ENCODE data around the gene MXD4.

Gene MXD4

GRCh38 chr4:2257361-2258081, 4.4 kb downstream of the MXD4 start:
- TF ChIP-seq NFIC (IDR thresholded peaks at IDR 0.05) (no peak), EGR1 (IDR thresholded peaks at IDR 0.05) (no peak), MAX (IDR thresholded peaks at IDR 0.05) (no peak), ZBTB7A (IDR thresholded peaks at IDR 0.05; ENCODE audit: low read depth) (no peak), EP300 (IDR thresholded peaks at IDR 0.05; ENCODE audit: borderline replicate concordance) (no peak), TEAD4 (IDR thresholded peaks at IDR 0.05) (no peak), REST (IDR thresholded peaks at IDR 0.05; ENCODE audit: low read depth) (no peak), CEBPB (IDR thresholded peaks at IDR 0.05) (no peak)

GRCh38 chr4:2256781-2257191, 5.1 kb downstream of the MXD4 start:
- TF ChIP-seq CEBPB (IDR thresholded peaks at IDR 0.05) (no peak), TEAD4 (IDR thresholded peaks at IDR 0.05) (no peak), FOXM1 (IDR thresholded peaks at IDR 0.05; ENCODE audit: borderline replicate concordance, low read depth) (no peak), NFIC (IDR thresholded peaks at IDR 0.05) (no peak), ZBTB7A (IDR thresholded peaks at IDR 0.05; ENCODE audit: low read depth) (no peak), USF1 (IDR thresholded peaks at IDR 0.05) (no peak), MAX (IDR thresholded peaks at IDR 0.05) (no peak), TAF1 (IDR thresholded peaks at IDR 0.05; ENCODE audit: low read depth) (no peak), REST (IDR thresholded peaks at IDR 0.05; ENCODE audit: low read depth) (no peak), RAD21 (IDR thresholded peaks at IDR 0.05; ENCODE audit: low read depth) (no peak), EP300 (IDR thresholded peaks at IDR 0.05; ENCODE audit: borderline replicate concordance) (no peak), EGR1 (IDR thresholded peaks at IDR 0.05) (no peak), CREB1 (IDR thresholded peaks at IDR 0.05; ENCODE audit: low read depth) (no peak), TCF12 (IDR thresholded peaks at IDR 0.05; ENCODE audit: low read depth) (no peak), YY1 (IDR thresholded peaks at IDR 0.05; ENCODE audit: low read depth) (no peak)

- no peak for TF ChIP-seq NFIC (IDR thresholded peaks at IDR 0.05)
- no peak for TF ChIP-seq EP300 (IDR thresholded peaks at IDR 0.05; ENCODE audit: borderline replicate concordance)
- TF ChIP-seq RAD21 (IDR thresholded peaks at IDR 0.05; ENCODE audit: low read depth) = no peak
- TF ChIP-seq REST (IDR thresholded peaks at IDR 0.05; ENCODE audit: low read depth) = no peak
- no peak for TF ChIP-seq EGR1 (IDR thresholded peaks at IDR 0.05)
- no peak for TF ChIP-seq ZBTB7A (IDR thresholded peaks at IDR 0.05; ENCODE audit: low read depth)
- no peak for TF ChIP-seq TCF12 (IDR thresholded peaks at IDR 0.05; ENCODE audit: low read depth)
- TF ChIP-seq TEAD4 (IDR thresholded peaks at IDR 0.05) = no peak
- TF ChIP-seq FOXM1 (IDR thresholded peaks at IDR 0.05; ENCODE audit: borderline replicate concordance, low read depth) = no peak
- TF ChIP-seq CEBPB (IDR thresholded peaks at IDR 0.05) = no peak
These were observed 5.7 kb downstream of the MXD4 start for GRCh38 chr4:2256156-2256731.

DNA sequence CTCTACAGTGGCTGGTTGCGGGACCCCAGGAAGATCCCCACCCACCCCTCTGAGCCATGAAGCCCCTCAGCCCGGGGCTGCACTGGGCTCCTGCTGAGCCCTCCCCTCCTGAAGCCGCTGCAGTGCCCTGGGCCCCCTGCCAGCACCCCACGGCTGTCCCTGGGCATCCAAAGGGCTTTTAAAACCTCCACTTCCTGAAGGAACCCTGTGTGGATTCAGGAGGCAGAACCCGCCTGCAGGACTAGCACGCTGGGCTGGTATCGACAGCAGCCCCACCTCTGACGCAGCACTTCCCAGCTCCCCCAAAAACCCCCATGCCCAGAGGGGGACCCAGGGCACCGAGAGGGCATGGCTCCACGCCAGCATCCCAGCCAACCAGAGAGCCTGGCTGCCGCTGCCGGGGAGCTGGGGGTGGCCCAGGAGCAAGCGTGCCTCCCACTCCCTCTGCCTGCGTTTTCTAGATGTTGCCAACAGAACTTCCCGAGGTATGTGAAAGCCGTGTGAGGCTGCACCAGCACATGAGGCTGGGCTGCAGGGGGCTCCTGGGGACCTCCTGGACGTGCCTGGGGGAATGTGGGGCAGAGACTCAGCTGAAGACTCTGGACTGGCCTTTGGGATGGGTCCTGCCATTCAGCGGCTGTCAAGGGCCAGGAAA, 6.3 kb downstream of the MXD4 start:
- no peak for TF ChIP-seq CREB1 (IDR thresholded peaks at IDR 0.05; ENCODE audit: low read depth)
- no peak for TF ChIP-seq MAX (IDR thresholded peaks at IDR 0.05)
- no peak for TF ChIP-seq TAF1 (IDR thresholded peaks at IDR 0.05; ENCODE audit: low read depth)
- no peak for TF ChIP-seq TEAD4 (IDR thresholded peaks at IDR 0.05)
- no peak for TF ChIP-seq CEBPB (IDR thresholded peaks at IDR 0.05)
- TF ChIP-seq YY1 (IDR thresholded peaks at IDR 0.05; ENCODE audit: low read depth) = no peak
- no peak for TF ChIP-seq USF1 (IDR thresholded peaks at IDR 0.05)
- no peak for TF ChIP-seq ZBTB7A (IDR thresholded peaks at IDR 0.05; ENCODE audit: low read depth)
- no peak for TF ChIP-seq TCF12 (IDR thresholded peaks at IDR 0.05; ENCODE audit: low read depth)
- TF ChIP-seq RAD21 (IDR thresholded peaks at IDR 0.05; ENCODE audit: low read depth) = no peak
- TF ChIP-seq FOXM1 (IDR thresholded peaks at IDR 0.05; ENCODE audit: borderline replicate concordance, low read depth) = no peak
- no peak for TF ChIP-seq EP300 (IDR thresholded peaks at IDR 0.05; ENCODE audit: borderline replicate concordance)
- TF ChIP-seq NFIC (IDR thresholded peaks at IDR 0.05) = no peak
- no peak for TF ChIP-seq EGR1 (IDR thresholded peaks at IDR 0.05)
- TF ChIP-seq REST (IDR thresholded peaks at IDR 0.05; ENCODE audit: low read depth) = no peak

Measured in Ishikawa (cell line).